Measurements from ENCODE around the gene PIGR. TPM values are rescaled to one million over a fixed set of nuclear protein-coding genes. Genes with fewer than 3 reads are reported as not detected.

Gene PIGR
- total RNA-seq, 6 donors from 2014 or later = 396 to 1,034 (median 618) TPM

DNA sequence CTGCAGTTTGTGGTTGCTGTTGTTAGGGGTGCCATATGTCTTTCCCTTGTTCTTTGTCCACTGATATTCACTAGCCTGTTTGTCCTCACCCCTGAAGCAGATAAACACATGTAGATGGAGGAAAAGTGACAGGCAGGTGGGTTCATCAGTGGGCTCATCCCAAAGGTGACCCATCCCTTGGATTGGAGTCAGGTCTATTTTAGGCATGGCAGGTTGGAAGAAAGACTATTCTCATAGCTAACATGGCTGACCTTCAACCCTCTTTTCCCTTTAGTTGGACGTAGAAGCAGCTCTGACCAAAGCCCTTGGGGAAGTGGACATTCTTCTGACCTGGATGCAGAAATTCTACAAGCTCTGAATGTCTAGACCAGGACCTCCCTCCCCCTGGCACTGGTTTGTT, 43.6 kb downstream of the PIGR start:
- ATAC-seq (ENCODE audit: low FRiP score in 2 of 2) = no peak
- Histone ChIP-seq H3K4me3 (no peak overlapping the region), H3K36me3 (no peaks in the 10 kb centered on the region), H3K27me3 (no peaks in the 10 kb centered on the region), H3K27ac (no peak overlapping the region), H3K9me3 (no peaks in the 10 kb centered on the region), H3K4me1 (peaks cover 0 to 9% (median 0%) of the 10 kb centered on the region in 4 donors)
- TF ChIP-seq, protein P1, sequence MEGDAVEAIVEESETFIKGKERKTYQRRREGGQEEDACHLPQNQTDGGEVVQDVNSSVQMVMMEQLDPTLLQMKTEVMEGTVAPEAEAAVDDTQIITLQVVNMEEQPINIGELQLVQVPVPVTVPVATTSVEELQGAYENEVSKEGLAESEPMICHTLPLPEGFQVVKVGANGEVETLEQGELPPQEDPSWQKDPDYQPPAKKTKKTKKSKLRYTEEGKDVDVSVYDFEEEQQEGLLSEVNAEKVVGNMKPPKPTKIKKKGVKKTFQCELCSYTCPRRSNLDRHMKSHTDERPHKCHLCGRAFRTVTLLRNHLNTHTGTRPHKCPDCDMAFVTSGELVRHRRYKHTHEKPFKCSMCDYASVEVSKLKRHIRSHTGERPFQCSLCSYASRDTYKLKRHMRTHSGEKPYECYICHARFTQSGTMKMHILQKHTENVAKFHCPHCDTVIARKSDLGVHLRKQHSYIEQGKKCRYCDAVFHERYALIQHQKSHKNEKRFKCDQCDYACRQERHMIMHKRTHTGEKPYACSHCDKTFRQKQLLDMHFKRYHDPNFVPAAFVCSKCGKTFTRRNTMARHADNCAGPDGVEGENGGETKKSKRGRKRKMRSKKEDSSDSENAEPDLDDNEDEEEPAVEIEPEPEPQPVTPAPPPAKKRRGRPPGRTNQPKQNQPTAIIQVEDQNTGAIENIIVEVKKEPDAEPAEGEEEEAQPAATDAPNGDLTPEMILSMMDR (IDR thresholded peaks at IDR 0.05) = no peak
- TF ChIP-seq POLR2A (IDR thresholded peaks at IDR 0.05) (no peak), POLR2AphosphoS5 (IDR thresholded peaks at IDR 0.05) (no peak), EP300 (IDR thresholded peaks at IDR 0.05) (no peak)
- 87% methylated on average over 1 of the region's 1 CpG; no CpG with 5 or more reads in 1 of the 2 donors for WGBS, 2 donors
- no peak for DNase-seq

DNA sequence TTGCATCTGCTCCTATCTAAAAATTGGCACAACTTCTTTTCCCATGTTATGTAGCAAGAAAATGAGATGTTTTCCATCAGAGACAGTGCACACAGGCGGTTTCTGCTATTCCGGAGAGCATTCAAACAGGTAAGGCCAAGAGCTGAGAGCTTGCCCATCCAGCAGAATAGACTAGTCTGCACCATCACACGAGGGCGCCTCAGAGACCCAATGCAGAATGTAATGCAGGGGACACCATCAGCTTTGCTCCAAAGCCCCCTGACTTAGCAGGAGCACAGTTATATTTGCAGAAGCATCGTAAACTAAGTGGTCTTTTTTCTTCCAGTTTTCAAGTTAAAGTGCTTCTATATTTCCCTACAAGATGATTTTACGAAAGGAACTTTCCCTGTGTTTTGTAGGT, 44.3 kb downstream of the PIGR start:
- no peak for TF ChIP-seq POLR2AphosphoS5 (IDR thresholded peaks at IDR 0.05)
- TF ChIP-seq, protein P1 (IDR thresholded peaks at IDR 0.05) = no peak
- 85 to 86% methylated on average over 6 of the region's 6 CpGs for WGBS, 2 donors

DNA sequence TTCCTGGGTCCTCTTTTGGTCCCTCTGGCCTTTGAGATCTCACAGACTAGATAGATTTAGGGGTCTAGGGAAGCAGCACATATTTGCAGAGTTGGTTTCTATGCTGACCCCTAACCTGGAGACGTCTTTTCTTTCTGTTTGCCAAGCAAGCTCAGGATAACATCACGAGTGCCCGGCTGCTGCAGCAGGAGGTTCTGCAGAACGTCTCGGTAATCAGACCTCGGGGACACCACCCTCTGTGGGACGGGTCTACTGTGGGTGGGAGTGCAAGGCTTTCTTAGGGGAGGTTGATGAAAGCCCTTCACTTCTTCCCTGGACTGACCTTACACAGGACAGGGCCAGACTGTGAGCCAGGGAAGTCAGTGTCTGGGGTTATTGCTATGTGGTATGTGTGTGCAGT, 46.1 kb downstream of the PIGR start:
- Histone ChIP-seq H3K27me3 (no peaks in the 10 kb centered on the region), H3K4me1 (peaks cover 5 to 26% (median 14%) of the 10 kb centered on the region in 4 donors), H3K36me3 (no peaks in the 10 kb centered on the region), H3K27ac (no peak overlapping the region), H3K4me3 (no peak overlapping the region), H3K9me3 (no peaks in the 10 kb centered on the region)
- TF ChIP-seq POLR2AphosphoS5 (IDR thresholded peaks at IDR 0.05) (no peak), POLR2A (IDR thresholded peaks at IDR 0.05) (no peak), EP300 (IDR thresholded peaks at IDR 0.05) (no peak)
- TF ChIP-seq, protein P1 (IDR thresholded peaks at IDR 0.05) = no peak
- DNase-seq (no peak), ATAC-seq (ENCODE audit: low FRiP score in 2 of 2) (no peak)
- 91% methylated on average over 7 of the region's 7 CpGs for WGBS, 2 donors

More for the DNA sequence above, 44.3 kb downstream of the PIGR start:
- Histone ChIP-seq H3K4me1 (peaks cover 0 to 9% (median 0%) of the 10 kb centered on the region in 4 donors), H3K27ac (no peak overlapping the region), H3K9me3 (no peaks in the 10 kb centered on the region), H3K36me3 (no peaks in the 10 kb centered on the region), H3K27me3 (no peaks in the 10 kb centered on the region), H3K4me3 (no peak overlapping the region)
- DNase-seq = no peak
- no peak for ATAC-seq (ENCODE audit: low FRiP score in 2 of 2)

DNA sequence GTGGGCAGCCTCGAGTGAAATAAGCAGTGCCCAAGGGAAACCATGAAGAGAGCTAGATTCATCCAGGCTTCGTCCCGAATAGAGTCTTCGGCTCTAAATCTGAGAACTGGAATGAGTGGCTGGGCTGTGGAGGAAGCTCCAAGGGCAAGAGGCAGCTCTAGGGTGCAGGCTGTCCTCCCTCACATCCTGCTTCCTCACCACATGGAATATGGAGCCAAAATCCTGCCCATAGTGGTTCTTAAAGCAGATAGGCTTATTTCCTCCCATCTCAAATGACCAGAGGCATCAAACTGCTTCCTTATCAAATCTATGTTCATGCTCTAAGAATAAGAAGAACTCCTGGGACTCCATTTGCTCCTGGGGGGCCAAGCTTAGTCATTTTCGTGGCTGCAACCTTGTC, 46.5 kb downstream of the PIGR start:
- Histone ChIP-seq H3K36me3 (no peaks in the 10 kb centered on the region), H3K27me3 (no peaks in the 10 kb centered on the region), H3K4me1 (peaks cover 8 to 26% (median 15%) of the 10 kb centered on the region in 4 donors), H3K9me3 (no peaks in the 10 kb centered on the region), H3K4me3 (no peak overlapping the region), H3K27ac (no peak overlapping the region)
- DNase-seq = no peak
- 71 to 91% methylated on average over 5 of the region's 5 CpGs for WGBS, 2 donors
- no peak for TF ChIP-seq POLR2A (IDR thresholded peaks at IDR 0.05)
- no peak for TF ChIP-seq EP300 (IDR thresholded peaks at IDR 0.05)
- TF ChIP-seq POLR2AphosphoS5 (IDR thresholded peaks at IDR 0.05) = no peak
- TF ChIP-seq, protein P1 (IDR thresholded peaks at IDR 0.05) = no peak
- no peak for ATAC-seq (ENCODE audit: low FRiP score in 2 of 2)

DNA sequence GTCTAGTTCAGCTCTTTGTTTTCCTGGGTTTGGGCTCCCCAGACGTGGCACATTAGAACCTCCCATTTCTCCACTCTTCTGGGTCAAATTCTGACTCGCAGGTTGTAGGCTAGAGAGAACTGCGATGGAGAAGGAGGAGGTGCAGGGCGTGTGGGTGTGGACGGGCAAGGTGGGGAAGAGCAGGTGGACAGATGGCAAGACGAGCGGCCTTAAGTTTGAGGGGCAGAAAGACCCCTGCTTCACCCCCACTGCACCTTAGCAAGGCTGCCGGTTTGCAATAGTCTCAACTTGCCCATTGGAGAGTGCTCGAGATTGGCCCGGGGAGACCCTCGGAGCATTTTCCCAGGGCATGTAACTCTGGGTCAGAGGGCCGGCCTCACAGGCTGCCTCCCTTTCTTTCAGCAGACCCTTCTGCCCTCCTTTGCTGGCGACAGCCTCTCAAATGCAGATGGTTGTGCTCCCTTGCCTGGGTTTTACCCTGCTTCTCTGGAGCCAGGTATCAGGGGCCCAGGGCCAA, 47.3 kb downstream of the PIGR start:
- H3K4me3 ChIP-seq = no peak overlapping the region
- H3K4me1 ChIP-seq = peaks cover 8 to 26% (median 15%) of the 10 kb centered on the region in 4 donors
- no peak for TF ChIP-seq POLR2A (IDR thresholded peaks at IDR 0.05)
- TF ChIP-seq POLR2AphosphoS5 (IDR thresholded peaks at IDR 0.05) = no peak
- TF ChIP-seq, protein P1 (IDR thresholded peaks at IDR 0.05) = no peak
- TF ChIP-seq EP300 (IDR thresholded peaks at IDR 0.05) = no peak
- no peak for ATAC-seq (ENCODE audit: low FRiP score in 2 of 2)
- 87 to 88% methylated on average over 13 of the region's 13 CpGs for WGBS, 2 donors
- no peaks in the 10 kb centered on the region for H3K9me3 ChIP-seq
- H3K36me3 ChIP-seq = no peaks in the 10 kb centered on the region
- H3K27ac ChIP-seq = no peak overlapping the region
- H3K27me3 ChIP-seq = no peaks in the 10 kb centered on the region
- no peak for DNase-seq
